OCI-M1 (cell line): ENCODE results near the gene ZMAT3.
"Not testable (repeated sequence)": the region's sequence is repeated elsewhere in the genome, so short reads cannot be mapped to it uniquely, and the experiment has no call there.

ENCODE experiments used
- DNase-seq: peaks from one replicate; lab custom pipeline; 2025; lab: John Stamatoyannopoulos, UW

The ZMAT3 gene

GRCh38 chr3:179071323-179072099 lies at the start of gene ZMAT3:
Gene ZMAT3 (minus strand): TSS chr3:179071809. CDS start chr3:179067752, 4,057 bp downstream.
- peak; percentile 77 for DNase-seq

- DNase-seq, result no peak
These were observed 45.2 kb upstream of the ZMAT3 start for GRCh38 chr3:179116816-179117215.

GRCh38 chr3:179115444-179115843 lies 43.8 kb upstream of the ZMAT3 start:
- not testable (repeated sequence) for DNase-seq

- DNase-seq, result no peak
These were observed 42.3 kb upstream of the ZMAT3 start for GRCh38 chr3:179113903-179114302.

GRCh38 chr3:179108086-179108485 lies 36.5 kb upstream of the ZMAT3 start:
- DNase-seq, result no peak

- DNase-seq, result no peak
These were observed 36.0 kb upstream of the ZMAT3 start for GRCh38 chr3:179107617-179108016.

- no peak for DNase-seq
These were observed 34.3 kb upstream of the ZMAT3 start for GRCh38 chr3:179105881-179106280.

- DNase-seq, result peak; percentile 30
These were observed 29.0 kb upstream of the ZMAT3 start for GRCh38 chr3:179100652-179101051.

- DNase-seq, result peak; percentile 57
These were observed 26.9 kb upstream of the ZMAT3 start for GRCh38 chr3:179098388-179099077.

- DNase-seq, result no peak
These were observed 22.2 kb upstream of the ZMAT3 start for GRCh38 chr3:179093807-179094206.

GRCh38 chr3:179091113-179091512 lies 19.5 kb upstream of the ZMAT3 start:
- no peak for DNase-seq

GRCh38 chr3:179088306-179088705 lies 16.7 kb upstream of the ZMAT3 start:
- DNase-seq, result peak; percentile 91

- DNase-seq, result no peak
These were observed 12.4 kb upstream of the ZMAT3 start for GRCh38 chr3:179083977-179084376.

GRCh38 chr3:179082416-179082815 lies 10.8 kb upstream of the ZMAT3 start:
- DNase-seq, result no peak

- DNase-seq, result no peak
These were observed 10.3 kb upstream of the ZMAT3 start for GRCh38 chr3:179081885-179082284.

- no peak for DNase-seq
These were observed 7.9 kb upstream of the ZMAT3 start for GRCh38 chr3:179079537-179079936.

GRCh38 chr3:179076243-179077027 lies 4.8 kb upstream of the ZMAT3 start:
- no peak for DNase-seq

- DNase-seq, result peak; percentile 30
These were observed 3.0 kb upstream of the ZMAT3 start for GRCh38 chr3:179074656-179075055.

- DNase-seq, result no peak
These were observed 2.2 kb upstream of the ZMAT3 start for GRCh38 chr3:179073816-179074215.

- DNase-seq, result no peak
These were observed 460 bp upstream of the ZMAT3 start for GRCh38 chr3:179072100-179072438.

GRCh38 chr3:179071027-179071322 lies 634 bp downstream of the ZMAT3 start:
- DNase-seq, result no peak

GRCh38 chr3:179069762-179070390 lies 1.7 kb downstream of the ZMAT3 start:
- no peak for DNase-seq
